RWPE1 (cell line): ENCODE results near the gene CTRL.

Experiments
- CTCF ChIA-PET: fragments of 350-600 bp; sonication (Branson Sonifier 250); formaldehyde crosslinking; extraction: SDS; loops from one replicate; lab custom pipeline; 2021; lab: Yijun Ruan, JAX
- POLR2A ChIA-PET: fragments of 400-600 bp; formaldehyde crosslinking; extraction: SDS; loops from one replicate; lab custom pipeline; 2020; ENCODE audit warnings: antibody characterized with exemption; ENCODE audit not compliant: low non-redundant PET; lab: Yijun Ruan, JAX
- DNase-seq: peaks from one replicate; pipeline ENCODE4 v3.0.0; 2012; ENCODE audit warnings: low spot score
- H3K27ac ChIP-seq: fragments of 450-650 bp; 2 replicates; pipeline ENCODE4 v1.5.1; 2017
- TF ChIP-seq, protein P1 (sequence below): fragments of 450-650 bp; conservative IDR thresholded peaks from 2 replicates; pipeline ENCODE4 v1.5.1; 2017; ENCODE audit warnings: low read depth, mild to moderate bottlenecking

Gene CTRL

DNA sequence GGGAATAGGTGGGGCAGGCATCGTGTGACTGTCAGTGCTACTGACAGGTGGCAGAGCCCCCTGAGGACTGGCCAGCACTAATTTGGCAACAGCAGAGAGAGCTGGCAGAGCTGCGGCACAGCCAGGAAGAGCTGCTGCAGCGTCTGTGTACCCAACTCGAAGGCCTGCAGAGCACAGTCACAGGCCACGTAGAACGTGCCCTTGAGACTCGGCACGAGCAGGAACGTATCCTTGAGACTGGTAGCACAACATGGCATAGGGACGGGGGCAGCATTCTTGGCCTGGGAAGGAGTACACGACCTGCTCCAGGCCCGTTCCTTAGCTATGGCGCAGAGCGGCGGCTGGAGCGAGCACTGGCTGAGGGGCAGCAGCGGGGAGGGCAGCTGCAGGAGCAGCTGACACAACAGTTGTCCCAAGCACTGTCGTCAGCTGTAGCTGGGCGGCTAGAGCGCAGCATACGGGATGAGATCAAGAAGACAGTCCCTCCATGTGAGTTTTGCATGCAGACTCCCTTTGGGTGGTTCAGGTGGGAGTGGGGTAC lies 50.0 kb downstream of the CTRL start:
- ChIA-PET CTCF (interaction anchor here (0.6 to 3.0 kb wide), 5 partner anchors 9 to 60 kb away, joined by 3 to 19 read pairs (median 5); partner anchors contain the start of gene EDC4), POLR2A (no interaction called here)
- DNase-seq, result no peak
- peak overlapping the region; percentile 77 for H3K27ac ChIP-seq
- TF ChIP-seq, protein P1, sequence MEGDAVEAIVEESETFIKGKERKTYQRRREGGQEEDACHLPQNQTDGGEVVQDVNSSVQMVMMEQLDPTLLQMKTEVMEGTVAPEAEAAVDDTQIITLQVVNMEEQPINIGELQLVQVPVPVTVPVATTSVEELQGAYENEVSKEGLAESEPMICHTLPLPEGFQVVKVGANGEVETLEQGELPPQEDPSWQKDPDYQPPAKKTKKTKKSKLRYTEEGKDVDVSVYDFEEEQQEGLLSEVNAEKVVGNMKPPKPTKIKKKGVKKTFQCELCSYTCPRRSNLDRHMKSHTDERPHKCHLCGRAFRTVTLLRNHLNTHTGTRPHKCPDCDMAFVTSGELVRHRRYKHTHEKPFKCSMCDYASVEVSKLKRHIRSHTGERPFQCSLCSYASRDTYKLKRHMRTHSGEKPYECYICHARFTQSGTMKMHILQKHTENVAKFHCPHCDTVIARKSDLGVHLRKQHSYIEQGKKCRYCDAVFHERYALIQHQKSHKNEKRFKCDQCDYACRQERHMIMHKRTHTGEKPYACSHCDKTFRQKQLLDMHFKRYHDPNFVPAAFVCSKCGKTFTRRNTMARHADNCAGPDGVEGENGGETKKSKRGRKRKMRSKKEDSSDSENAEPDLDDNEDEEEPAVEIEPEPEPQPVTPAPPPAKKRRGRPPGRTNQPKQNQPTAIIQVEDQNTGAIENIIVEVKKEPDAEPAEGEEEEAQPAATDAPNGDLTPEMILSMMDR, result no peak

DNA sequence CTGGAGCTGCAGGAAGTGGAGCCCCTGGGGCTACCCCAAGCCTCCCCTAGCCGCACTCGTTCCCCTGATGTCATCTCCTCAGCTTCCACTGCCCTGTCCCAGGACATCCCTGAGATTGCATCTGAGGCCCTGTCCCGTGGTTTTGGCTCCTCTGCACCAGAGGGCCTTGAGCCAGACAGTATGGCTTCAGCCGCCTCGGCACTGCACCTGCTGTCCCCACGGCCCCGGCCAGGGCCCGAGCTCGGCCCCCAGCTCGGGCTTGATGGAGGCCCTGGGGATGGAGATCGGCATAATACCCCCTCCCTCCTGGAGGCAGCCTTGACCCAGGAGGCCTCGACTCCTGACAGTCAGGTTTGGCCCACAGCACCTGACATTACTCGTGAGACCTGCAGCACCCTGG lies 51.1 kb downstream of the CTRL start:
- ChIA-PET CTCF (interaction anchor here (0.5 to 1.1 kb wide), 2 partner anchors 64 to 163 kb away, joined by 3 read pairs; no protein-coding TSS in a partner anchor), POLR2A (no interaction called here)
- TF ChIP-seq, protein P1, result no peak
- DNase-seq, result no peak
- H3K27ac ChIP-seq, result no peak overlapping the region

DNA sequence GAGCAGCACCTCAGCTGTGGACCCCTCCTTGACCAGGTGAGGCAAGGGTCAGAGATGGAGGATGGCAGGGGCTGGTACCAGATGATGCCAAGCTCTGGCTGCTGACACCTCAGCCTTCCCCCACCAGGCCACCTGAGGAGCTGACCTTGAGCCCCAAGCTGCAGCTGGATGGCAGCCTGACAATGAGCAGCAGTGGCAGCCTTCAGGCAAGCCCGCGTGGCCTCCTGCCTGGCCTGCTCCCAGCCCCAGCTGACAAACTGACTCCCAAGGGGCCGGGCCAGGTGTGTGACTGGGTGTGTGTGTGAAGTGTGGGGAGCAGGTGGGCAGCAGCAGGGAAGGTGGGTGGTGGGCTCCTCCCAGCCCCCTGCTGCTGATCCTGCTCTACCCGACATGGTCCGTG lies 51.7 kb downstream of the CTRL start:
- ChIA-PET POLR2A (no interaction called here), CTCF (no interaction called here)
- no peak overlapping the region for H3K27ac ChIP-seq
- TF ChIP-seq, protein P1, result no peak
- no peak for DNase-seq
